Testis (tissue), 2 donors: ENCODE measurements around the gene ANTXR1.

Experiments
- POLR2A ChIP-seq: fragments of 450-650 bp; IDR thresholded peaks from one replicate; pipeline ENCODE4 v1.6.1; 2017; ENCODE audit warnings: antibody characterized with exemption, mild to moderate bottlenecking, moderate library complexity
- TF ChIP-seq, protein P1 (sequence below), 3 experiments: fragments of 450-650 bp in 2 of 3; fragments of 200-600 bp in 1 of 3; sonication (generic) in 1 of 3; IDR thresholded peaks; one replicate each; pipeline ENCODE4 v1.5.1; 2016 to 2019; ENCODE audit warnings: antibody characterized with exemption in 3 of 3, mild to moderate bottlenecking in 2 of 3, moderate library complexity in 1 of 3

DNA sequence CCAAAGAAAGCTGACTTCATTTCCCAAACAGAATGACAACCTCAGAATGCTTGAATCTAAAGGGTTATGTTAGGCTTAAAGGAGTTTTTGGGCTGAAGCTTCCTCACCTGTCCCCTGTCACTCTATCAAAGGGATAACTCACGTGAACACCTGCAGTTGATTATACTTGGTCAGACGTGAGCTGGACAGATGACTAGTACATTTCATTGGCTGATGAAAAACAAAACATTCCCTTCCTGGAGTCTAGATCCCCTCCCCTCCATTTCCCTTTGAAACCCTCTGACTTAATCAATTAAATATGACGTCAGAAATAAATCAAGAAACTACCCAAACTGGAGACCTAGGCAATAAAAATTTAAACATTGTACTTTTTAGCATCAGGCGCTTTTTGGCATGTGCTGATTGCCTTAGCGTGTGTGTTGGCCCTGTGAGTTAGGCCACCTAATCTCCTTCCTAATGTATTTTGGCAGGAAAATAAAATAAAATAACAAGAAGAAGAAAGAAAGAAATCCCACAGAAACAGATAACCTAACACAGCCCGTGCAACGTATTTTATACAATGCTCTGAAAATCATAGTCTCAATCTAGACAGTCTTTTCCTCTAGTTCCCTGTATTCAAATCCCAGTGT, 159.0 kb downstream of the ANTXR1 start:
- TF ChIP-seq POLR2A: no peak
- TF ChIP-seq, protein P1, sequence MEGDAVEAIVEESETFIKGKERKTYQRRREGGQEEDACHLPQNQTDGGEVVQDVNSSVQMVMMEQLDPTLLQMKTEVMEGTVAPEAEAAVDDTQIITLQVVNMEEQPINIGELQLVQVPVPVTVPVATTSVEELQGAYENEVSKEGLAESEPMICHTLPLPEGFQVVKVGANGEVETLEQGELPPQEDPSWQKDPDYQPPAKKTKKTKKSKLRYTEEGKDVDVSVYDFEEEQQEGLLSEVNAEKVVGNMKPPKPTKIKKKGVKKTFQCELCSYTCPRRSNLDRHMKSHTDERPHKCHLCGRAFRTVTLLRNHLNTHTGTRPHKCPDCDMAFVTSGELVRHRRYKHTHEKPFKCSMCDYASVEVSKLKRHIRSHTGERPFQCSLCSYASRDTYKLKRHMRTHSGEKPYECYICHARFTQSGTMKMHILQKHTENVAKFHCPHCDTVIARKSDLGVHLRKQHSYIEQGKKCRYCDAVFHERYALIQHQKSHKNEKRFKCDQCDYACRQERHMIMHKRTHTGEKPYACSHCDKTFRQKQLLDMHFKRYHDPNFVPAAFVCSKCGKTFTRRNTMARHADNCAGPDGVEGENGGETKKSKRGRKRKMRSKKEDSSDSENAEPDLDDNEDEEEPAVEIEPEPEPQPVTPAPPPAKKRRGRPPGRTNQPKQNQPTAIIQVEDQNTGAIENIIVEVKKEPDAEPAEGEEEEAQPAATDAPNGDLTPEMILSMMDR (IDR thresholded peaks at IDR 0.05): no peak
